G401 (cell line): ENCODE results near the gene KRTAP9-7. TPM values are rescaled to one million over a fixed set of nuclear protein-coding genes. Genes with fewer than 3 reads are reported as not detected.

Experiments used
- DNase-seq: peaks from one replicate; pipeline ENCODE4 v3.0.0-alpha.2; 2015; ENCODE audit warnings: low spot score
- in situ Hi-C: cut with HindIII; loops from 2 replicates; pipeline ENCODE4 v1.10.0; 2016; ENCODE audit warnings: low sequenced_read_pairs, mixed read lengths
- total RNA-seq: library from RNA; depleted of rRNA; stranded (reverse); fragments of >200 nt; shearing (Covaris generic); gene quantifications from 2 replicates; pipeline ENCODE4 v1.2.3, GENCODE V29; 2014; rRNA removed

KRTAP9-7 gene
- total RNA-seq, 1 experiment from 2014 or later = not detected

GRCh38 chr17:41311111-41311510 lies 35.6 kb downstream of the KRTAP9-7 start:
- no peak for DNase-seq
- in situ Hi-C loops = no loop called here

GRCh38 chr17:41315204-41315794 lies 39.8 kb downstream of the KRTAP9-7 start, which contains the start of gene KRTAP17-1:
KRTAP17-1 (minus strand) TSS chr17:41315710; CDS start chr17:41315650, 60 bp downstream.
- DNase-seq = no peak
- in situ Hi-C loops = no loop called here

- in situ Hi-C loops = no loop called here
- no peak for DNase-seq
These were observed 40.4 kb downstream of the KRTAP9-7 start for GRCh38 chr17:41315814-41316445.

GRCh38 chr17:41318231-41318630 lies 42.7 kb downstream of the KRTAP9-7 start:
- no peak for DNase-seq
- in situ Hi-C loops = no loop called here

- peak; percentile 62 for DNase-seq
- in situ Hi-C loops = no loop called here
These were observed 46.8 kb downstream of the KRTAP9-7 start for GRCh38 chr17:41322094-41322902.

GRCh38 chr17:41322903-41323895 lies 47.7 kb downstream of the KRTAP9-7 start:
- in situ Hi-C loops = no loop called here
- no peak for DNase-seq

GRCh38 chr17:41324180-41325075 lies 48.9 kb downstream of the KRTAP9-7 start:
- in situ Hi-C loops = no loop called here
- peak; percentile 26 for DNase-seq

GRCh38 chr17:41325126-41325525 lies 49.6 kb downstream of the KRTAP9-7 start:
- in situ Hi-C loops = no loop called here
- DNase-seq = no peak

GRCh38 chr17:41325611-41326010 lies 50.1 kb downstream of the KRTAP9-7 start:
- DNase-seq = no peak
- in situ Hi-C loops = no loop called here

Other genes with a start within 250 kb of the KRTAP9-7 start
- not detected in 2 replicates for gene KRTAP1-5, start 248.5 kb upstream of the KRTAP9-7 start, total RNA-seq
- gene KRTAP1-4, start 245.5 kb upstream of the KRTAP9-7 start, total RNA-seq = not detected in 2 replicates
- gene KRTAP1-3, start 240.8 kb upstream of the KRTAP9-7 start, total RNA-seq = not detected in 2 replicates
- gene KRTAP1-1, start 234.2 kb upstream of the KRTAP9-7 start, total RNA-seq = not detected in 2 replicates
- gene KRTAP2-1, start 228.4 kb upstream of the KRTAP9-7 start, total RNA-seq = not detected in 2 replicates
- not detected in 2 replicates for gene KRTAP2-2, start 220.5 kb upstream of the KRTAP9-7 start, total RNA-seq
- not detected in 2 replicates for gene KRTAP2-3, start 215.6 kb upstream of the KRTAP9-7 start, total RNA-seq
- gene KRTAP2-4, start 209.8 kb upstream of the KRTAP9-7 start, total RNA-seq = not detected in 2 replicates
- not detected in 2 replicates for gene KRTAP4-7, start 191.5 kb upstream of the KRTAP9-7 start, total RNA-seq
- gene KRTAP4-8, start 177.6 kb upstream of the KRTAP9-7 start, total RNA-seq = not detected in 2 replicates
- gene KRTAP4-16, start 173.5 kb upstream of the KRTAP9-7 start, total RNA-seq = not detected in 2 replicates
- not detected in 2 replicates for gene KRTAP4-9, start 170.3 kb upstream of the KRTAP9-7 start, total RNA-seq
- gene KRTAP4-11, start 157.3 kb upstream of the KRTAP9-7 start, total RNA-seq = not detected in 2 replicates
- not detected in 2 replicates for gene KRTAP4-12, start 151.5 kb upstream of the KRTAP9-7 start, total RNA-seq
- gene KRTAP4-6, start 135.2 kb upstream of the KRTAP9-7 start, total RNA-seq = not detected in 2 replicates
- gene KRTAP4-5, start 125.9 kb upstream of the KRTAP9-7 start, total RNA-seq = not detected in 2 replicates
- gene KRTAP4-4, start 115.0 kb upstream of the KRTAP9-7 start, total RNA-seq = not detected in 2 replicates
- gene KRTAP4-3, start 107.5 kb upstream of the KRTAP9-7 start, total RNA-seq = not detected in 2 replicates
- not detected in 2 replicates for gene KRTAP4-2, start 97.5 kb upstream of the KRTAP9-7 start, total RNA-seq
- gene KRTAP4-1, start 90.8 kb upstream of the KRTAP9-7 start, total RNA-seq = not detected in 2 replicates
- not detected in 2 replicates for gene KRTAP9-1, start 85.8 kb upstream of the KRTAP9-7 start, total RNA-seq
- not detected in 2 replicates for gene KRTAP9-2, start 49.0 kb upstream of the KRTAP9-7 start, total RNA-seq
- gene KRTAP9-3, start 43.2 kb upstream of the KRTAP9-7 start, total RNA-seq = not detected in 2 replicates
- gene KRTAP9-8, start 37.7 kb upstream of the KRTAP9-7 start, total RNA-seq = not detected in 2 replicates
- gene KRTAP9-4, start 26.0 kb upstream of the KRTAP9-7 start, total RNA-seq = not detected in 2 replicates
- gene KRTAP9-9, start 20.3 kb upstream of the KRTAP9-7 start, total RNA-seq = not detected in 2 replicates
- not detected in 2 replicates for gene KRTAP9-6, start 10.3 kb upstream of the KRTAP9-7 start, total RNA-seq
- not detected in 2 replicates for gene KRTAP29-1, start 27.2 kb downstream of the KRTAP9-7 start, total RNA-seq
- not detected in 2 replicates for gene KRTAP16-1, start 33.6 kb downstream of the KRTAP9-7 start, total RNA-seq
- not detected in 2 replicates for gene KRTAP17-1, start 40.0 kb downstream of the KRTAP9-7 start, total RNA-seq
- not detected in 2 replicates for gene KRT33A, start 75.1 kb downstream of the KRTAP9-7 start, total RNA-seq
- not detected in 2 replicates for gene KRT33B, start 94.1 kb downstream of the KRTAP9-7 start, total RNA-seq
- gene KRT34, start 106.6 kb downstream of the KRTAP9-7 start, total RNA-seq = not detected in 2 replicates
- not detected in 2 replicates for gene KRT31, start 121.9 kb downstream of the KRTAP9-7 start, total RNA-seq
- gene KRT37, start 148.9 kb downstream of the KRTAP9-7 start, total RNA-seq = not detected in 2 replicates
- gene KRT38, start 165.3 kb downstream of the KRTAP9-7 start, total RNA-seq = not detected in 2 replicates
- not detected in 2 replicates for gene KRT32, start 191.7 kb downstream of the KRTAP9-7 start, total RNA-seq
- not detected in 2 replicates for gene KRT35, start 205.5 kb downstream of the KRTAP9-7 start, total RNA-seq
- gene KRT36, start 214.2 kb downstream of the KRTAP9-7 start, total RNA-seq = not detected in 2 replicates
- gene KRT13, start 229.9 kb downstream of the KRTAP9-7 start, total RNA-seq = not detected in 2 replicates
- gene KRT15, start 243.2 kb downstream of the KRTAP9-7 start, total RNA-seq = not detected in 2 replicates